Astrocyte (in vitro differentiated cells and primary cell): ENCODE data around the gene MAPKAPK2.

Source experiments
- EZH2 ChIP-seq: IDR thresholded peaks from 2 replicates; pipeline ENCODE4 v1.6.1; 2012; ENCODE audit warnings: mild to moderate bottlenecking, low read length, inconsistent platforms; ENCODE audit not compliant: insufficient read depth
- TF ChIP-seq, protein P1 (sequence below): IDR thresholded peaks from 2 replicates; pipeline ENCODE4 v1.5.1; 2011; ENCODE audit warnings: low read depth, mild to moderate bottlenecking, inconsistent platforms, low read length, moderate library complexity; ENCODE audit not compliant: insufficient read depth

DNA sequence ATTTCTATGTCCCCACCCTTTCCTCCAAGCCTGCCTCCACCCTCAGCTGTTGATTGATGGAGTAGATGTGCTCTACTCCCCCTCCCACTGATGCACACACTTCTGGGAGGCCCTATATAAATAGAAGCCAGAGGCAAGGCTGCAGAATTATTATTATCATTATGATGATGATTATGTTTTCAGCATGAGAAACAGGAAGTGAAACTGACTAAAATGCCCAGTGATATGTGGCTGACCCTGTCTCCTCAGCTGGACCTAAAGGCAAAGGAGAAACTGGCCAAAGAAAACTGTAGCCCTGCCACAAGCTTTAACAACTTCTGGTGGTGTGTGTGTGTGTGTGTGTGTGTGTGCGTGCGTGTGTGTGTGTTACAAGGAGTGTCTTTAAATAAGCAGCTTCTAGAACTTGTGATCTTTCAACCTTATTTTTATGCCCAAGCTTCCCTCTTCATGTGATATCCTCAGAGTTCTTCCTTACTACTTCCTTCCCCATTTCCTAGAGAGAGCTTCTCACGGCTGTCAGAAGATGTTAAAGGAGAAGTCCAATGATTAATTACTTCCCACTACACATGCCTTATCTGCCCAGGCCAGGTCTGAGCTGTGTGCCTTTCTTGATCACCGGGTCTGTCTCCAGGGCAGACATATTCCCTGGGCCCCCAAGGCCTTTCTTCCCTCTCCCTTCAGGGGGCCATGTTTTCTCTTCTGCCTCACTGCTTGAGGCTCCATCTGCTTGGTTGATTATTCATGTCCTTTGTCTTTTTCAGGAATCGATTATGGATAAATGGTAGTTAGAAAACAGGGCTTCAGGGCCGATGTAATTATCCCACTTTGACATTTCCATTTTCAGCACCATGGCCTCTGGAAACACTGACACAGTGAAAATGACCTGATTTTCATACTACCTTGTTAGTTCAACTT lies 11.6 kb upstream of the MAPKAPK2 start:
- TF ChIP-seq, protein P1, sequence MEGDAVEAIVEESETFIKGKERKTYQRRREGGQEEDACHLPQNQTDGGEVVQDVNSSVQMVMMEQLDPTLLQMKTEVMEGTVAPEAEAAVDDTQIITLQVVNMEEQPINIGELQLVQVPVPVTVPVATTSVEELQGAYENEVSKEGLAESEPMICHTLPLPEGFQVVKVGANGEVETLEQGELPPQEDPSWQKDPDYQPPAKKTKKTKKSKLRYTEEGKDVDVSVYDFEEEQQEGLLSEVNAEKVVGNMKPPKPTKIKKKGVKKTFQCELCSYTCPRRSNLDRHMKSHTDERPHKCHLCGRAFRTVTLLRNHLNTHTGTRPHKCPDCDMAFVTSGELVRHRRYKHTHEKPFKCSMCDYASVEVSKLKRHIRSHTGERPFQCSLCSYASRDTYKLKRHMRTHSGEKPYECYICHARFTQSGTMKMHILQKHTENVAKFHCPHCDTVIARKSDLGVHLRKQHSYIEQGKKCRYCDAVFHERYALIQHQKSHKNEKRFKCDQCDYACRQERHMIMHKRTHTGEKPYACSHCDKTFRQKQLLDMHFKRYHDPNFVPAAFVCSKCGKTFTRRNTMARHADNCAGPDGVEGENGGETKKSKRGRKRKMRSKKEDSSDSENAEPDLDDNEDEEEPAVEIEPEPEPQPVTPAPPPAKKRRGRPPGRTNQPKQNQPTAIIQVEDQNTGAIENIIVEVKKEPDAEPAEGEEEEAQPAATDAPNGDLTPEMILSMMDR = no peak
- no peak for TF ChIP-seq EZH2
